IPS-15b (cell line): Measurements from ENCODE around the gene ZC3H12A.
A peak's percentile ranks its signal among the peaks of the same experiment; 100 is the strongest.
"Not testable (repeated sequence)": the region's sequence is repeated elsewhere in the genome, so short reads cannot be mapped to it uniquely, and the experiment has no call there.

Source experiments
- H3K27me3 ChIP-seq: one replicate; pipeline ENCODE4 v1.6.1; 2013; ENCODE audit warnings: low read length; ENCODE audit not compliant: control insufficient read depth, insufficient read depth
- H3K36me3 ChIP-seq: one replicate; pipeline ENCODE4 v1.6.1; 2013; ENCODE audit warnings: low read length; ENCODE audit not compliant: control insufficient read depth, insufficient read depth
- H3K4me1 ChIP-seq: one replicate; pipeline ENCODE4 v1.6.1; 2013; ENCODE audit warnings: mild to moderate bottlenecking, low read length; ENCODE audit not compliant: control insufficient read depth, insufficient read depth
- H3K4me3 ChIP-seq: one replicate; pipeline ENCODE4 v1.5.1; 2013; ENCODE audit warnings: low read depth, low read length
- H3K9ac ChIP-seq: one replicate; pipeline ENCODE4 v1.6.1; 2013; ENCODE audit warnings: low read depth, mild to moderate bottlenecking, low read length
- H3K9me3 ChIP-seq: one replicate; pipeline ENCODE4 v1.6.1; 2013; ENCODE audit warnings: mild to moderate bottlenecking, low read length; ENCODE audit not compliant: control insufficient read depth, insufficient read depth

ZC3H12A gene

DNA sequence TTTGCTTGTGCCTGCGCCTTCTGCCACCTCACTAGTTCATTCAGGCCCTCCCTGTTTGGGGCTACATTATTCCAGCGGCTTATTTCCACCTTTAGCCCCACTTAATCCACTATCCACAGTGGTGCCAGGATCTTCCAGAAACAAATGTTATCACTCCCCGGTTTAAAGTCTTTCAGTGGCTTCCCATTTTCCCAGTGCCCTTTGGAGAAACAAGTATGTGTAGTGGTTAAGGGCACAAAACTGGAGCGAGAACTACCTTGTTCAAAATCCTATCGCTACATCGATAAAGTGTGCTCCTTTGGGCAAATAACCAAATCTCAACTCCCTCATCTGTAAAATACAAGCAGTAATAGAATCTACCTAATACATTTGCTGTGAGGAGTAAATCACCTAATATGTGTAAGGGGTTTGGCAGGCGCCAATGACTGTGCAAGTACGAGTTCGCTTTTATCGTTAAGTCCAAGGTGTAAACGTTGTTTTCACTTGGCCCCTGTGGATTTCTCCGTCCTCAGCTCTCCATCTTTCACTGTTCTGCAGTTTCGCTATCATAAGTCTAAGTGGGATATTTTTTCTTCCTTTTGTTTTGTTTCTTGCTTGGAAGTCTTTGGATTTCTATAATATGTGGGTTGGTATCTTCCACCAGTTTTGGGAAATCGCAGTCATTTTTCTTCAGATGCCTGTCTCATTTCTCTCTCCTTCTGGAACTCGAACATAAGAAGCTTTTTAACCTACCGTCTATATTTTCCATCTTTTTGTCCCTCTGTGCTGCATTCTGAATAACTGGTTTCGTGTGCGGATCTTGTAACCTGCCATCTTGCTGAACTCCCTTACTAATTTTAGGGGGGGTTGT is 41.0 kb downstream of the ZC3H12A start:
- no peaks in the 10 kb centered on the region for H3K4me1 ChIP-seq
- H3K4me3 ChIP-seq: peak overlapping the region; percentile 76
- peak overlapping the region; percentile 38 for H3K9ac ChIP-seq
- H3K36me3 ChIP-seq: no peaks in the 10 kb centered on the region
- H3K9me3 ChIP-seq: no peaks in the 10 kb centered on the region
- peaks cover 6% of the 10 kb centered on the region for H3K27me3 ChIP-seq

GRCh38 chr1:37517569-37517968 is 43.2 kb downstream of the ZC3H12A start:
- no peaks in the 10 kb centered on the region for H3K36me3 ChIP-seq
- H3K27me3 ChIP-seq: peaks cover 6% of the 10 kb centered on the region
- no peaks in the 10 kb centered on the region for H3K9me3 ChIP-seq
- H3K4me1 ChIP-seq: no peaks in the 10 kb centered on the region
- no peak overlapping the region for H3K9ac ChIP-seq
- H3K4me3 ChIP-seq: no peak overlapping the region

- not testable (repeated sequence) for H3K27me3 ChIP-seq, H3K4me3 ChIP-seq, H3K9me3 ChIP-seq
Measured at GRCh38 chr1:37518241-37518640, 43.9 kb downstream of the ZC3H12A start.

GRCh38 chr1:37518929-37519328 is 44.5 kb downstream of the ZC3H12A start:
- not testable (repeated sequence) for H3K27me3 ChIP-seq, H3K36me3 ChIP-seq, H3K4me1 ChIP-seq, H3K4me3 ChIP-seq, H3K9me3 ChIP-seq, H3K9ac ChIP-seq

More at GRCh38 chr1:37518241-37518640, 43.9 kb downstream of the ZC3H12A start:
- not testable (repeated sequence) for H3K4me1 ChIP-seq, H3K9ac ChIP-seq, H3K36me3 ChIP-seq

DNA sequence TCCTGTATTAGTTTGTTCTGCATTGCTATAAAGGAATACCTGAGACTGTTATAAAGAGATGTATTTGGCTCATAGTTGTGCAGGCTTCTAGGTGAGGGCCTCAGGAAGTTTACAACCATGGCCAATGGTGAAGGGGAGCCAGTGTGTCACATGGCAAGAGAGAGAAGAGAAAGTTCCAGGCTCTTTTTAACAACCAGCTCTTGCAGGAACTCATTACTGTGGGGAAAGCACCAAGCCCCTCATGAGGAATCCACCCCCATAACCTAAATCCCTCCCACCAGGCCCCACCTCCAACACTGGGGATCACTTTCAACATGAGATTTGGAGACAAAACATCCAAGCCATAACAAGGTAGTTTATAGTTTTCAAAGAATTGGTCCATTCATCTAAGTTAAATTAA is 45.2 kb downstream of the ZC3H12A start:
- Histone ChIP-seq H3K4me1 (no peaks in the 10 kb centered on the region), H3K4me3 (no peak overlapping the region), H3K27me3 (peaks cover 6% of the 10 kb centered on the region), H3K36me3 (no peaks in the 10 kb centered on the region), H3K9me3 (no peaks in the 10 kb centered on the region), H3K9ac (no peak overlapping the region)

GRCh38 chr1:37529888-37530287 is 55.5 kb downstream of the ZC3H12A start:
- H3K4me1 ChIP-seq, H3K4me3 ChIP-seq, H3K36me3 ChIP-seq, H3K27me3 ChIP-seq, H3K9ac ChIP-seq, H3K9me3 ChIP-seq: not testable (repeated sequence)

DNA sequence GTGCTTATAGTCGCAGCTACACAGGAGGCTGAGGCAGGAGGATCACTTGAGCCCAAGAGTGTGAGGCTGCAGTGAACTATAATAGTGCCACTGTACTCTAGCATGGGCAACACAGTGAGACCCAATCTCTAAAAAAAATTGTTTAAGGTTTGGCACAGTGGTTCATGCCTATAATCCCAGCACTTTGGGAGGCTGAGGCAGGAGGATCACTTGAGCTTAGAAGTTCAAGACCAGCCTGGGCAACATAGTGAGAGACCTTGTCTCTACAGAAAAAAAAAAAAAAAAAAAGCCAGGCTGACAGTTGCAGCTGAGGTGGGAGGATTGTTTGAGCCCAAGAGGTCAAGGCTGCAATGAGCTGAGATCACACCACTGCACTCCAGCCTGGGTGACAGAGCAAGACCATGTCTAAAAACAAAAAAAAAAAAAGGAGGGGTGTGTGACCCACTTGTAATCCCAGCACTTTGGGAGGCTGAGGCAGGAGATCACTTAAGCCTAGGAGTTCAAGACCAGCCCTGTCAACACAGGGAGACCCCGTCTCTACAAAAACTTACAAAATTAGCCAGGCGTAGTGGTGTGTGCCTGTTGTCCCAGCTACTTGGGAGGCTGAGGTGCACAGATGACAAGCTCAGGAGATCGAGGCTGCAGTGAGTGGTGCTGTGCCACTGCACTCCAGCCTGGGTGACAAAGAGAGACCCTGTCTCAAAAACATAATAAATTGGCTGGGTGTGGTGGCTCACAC is 58.2 kb downstream of the ZC3H12A start:
- H3K9me3 ChIP-seq, H3K36me3 ChIP-seq, H3K27me3 ChIP-seq, H3K4me3 ChIP-seq, H3K9ac ChIP-seq, H3K4me1 ChIP-seq: not testable (repeated sequence)

DNA sequence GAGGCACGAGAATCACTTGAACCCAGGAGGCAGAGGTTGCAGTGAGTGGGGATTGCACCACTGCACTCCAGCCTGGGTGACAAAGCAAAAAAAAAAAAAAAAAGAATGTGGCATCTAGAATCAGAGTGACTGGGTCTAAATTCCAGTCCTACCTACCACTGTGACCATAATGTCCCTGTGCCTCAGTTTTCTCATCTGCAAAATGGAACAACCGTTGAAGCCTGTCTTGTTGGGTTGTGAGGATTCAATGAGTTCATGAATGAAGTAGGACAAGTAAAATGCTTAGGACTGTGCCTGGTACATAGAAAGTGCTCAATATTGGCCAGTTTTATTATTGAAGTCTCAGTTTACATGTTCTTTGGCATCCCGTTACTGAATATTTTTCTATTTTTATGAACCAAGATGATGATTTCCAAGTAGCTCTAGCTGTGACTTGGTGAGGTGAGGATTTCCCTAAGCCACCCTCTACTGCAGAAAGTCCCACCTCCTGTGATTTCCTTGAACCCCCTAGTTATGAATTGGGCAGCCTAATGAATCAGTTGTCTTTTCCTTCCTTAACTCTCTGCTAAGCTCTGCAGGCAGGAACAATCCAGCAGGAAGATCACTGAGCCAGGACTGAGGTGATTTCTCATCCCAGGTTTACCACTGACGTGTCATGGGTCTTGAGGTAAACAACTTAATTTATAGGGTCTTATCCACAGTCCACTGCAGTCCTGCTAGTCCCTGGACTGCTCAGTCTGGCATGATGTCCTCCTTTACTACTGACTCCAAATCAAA is 59.1 kb downstream of the ZC3H12A start:
- Histone ChIP-seq H3K9ac (no peak overlapping the region), H3K4me3 (no peak overlapping the region), H3K27me3 (no peaks in the 10 kb centered on the region), H3K4me1 (no peaks in the 10 kb centered on the region), H3K36me3 (peaks cover 8% of the 10 kb centered on the region), H3K9me3 (no peaks in the 10 kb centered on the region)
